IPS-20b (cell line): ENCODE results near the gene CDK14.

Source experiments
- H3K27ac ChIP-seq: one replicate; pipeline ENCODE4 v1.5.1; 2013; ENCODE audit warnings: low read length
- H3K27me3 ChIP-seq: 2 replicates; pipeline ENCODE4 v1.6.1; 2013; ENCODE audit warnings: mild to moderate bottlenecking, low read length, inconsistent platforms; ENCODE audit not compliant: insufficient read depth
- H3K36me3 ChIP-seq: 2 replicates; pipeline ENCODE4 v1.6.1; 2013; ENCODE audit warnings: low read depth, mild to moderate bottlenecking, inconsistent platforms, low read length, moderate library complexity; ENCODE audit not compliant: insufficient read depth
- H3K4me1 ChIP-seq: 2 replicates; pipeline ENCODE4 v1.6.1; 2013; ENCODE audit warnings: mild to moderate bottlenecking, control low read depth, inconsistent platforms, low read length, moderate library complexity; ENCODE audit not compliant: insufficient read depth
- H3K4me3 ChIP-seq: 2 replicates; pipeline ENCODE4 v1.5.1; 2013; ENCODE audit warnings: mild to moderate bottlenecking, low read length, inconsistent platforms
- H3K9ac ChIP-seq: 2 replicates; pipeline ENCODE4 v1.6.1; 2013; ENCODE audit warnings: low read depth, mild to moderate bottlenecking, inconsistent platforms, low read length, moderate library complexity
- H3K9me3 ChIP-seq: 2 replicates; pipeline ENCODE4 v1.6.1; 2013; ENCODE audit warnings: mild to moderate bottlenecking, low read depth, low read length, inconsistent platforms; ENCODE audit not compliant: insufficient read depth

Gene CDK14

DNA sequence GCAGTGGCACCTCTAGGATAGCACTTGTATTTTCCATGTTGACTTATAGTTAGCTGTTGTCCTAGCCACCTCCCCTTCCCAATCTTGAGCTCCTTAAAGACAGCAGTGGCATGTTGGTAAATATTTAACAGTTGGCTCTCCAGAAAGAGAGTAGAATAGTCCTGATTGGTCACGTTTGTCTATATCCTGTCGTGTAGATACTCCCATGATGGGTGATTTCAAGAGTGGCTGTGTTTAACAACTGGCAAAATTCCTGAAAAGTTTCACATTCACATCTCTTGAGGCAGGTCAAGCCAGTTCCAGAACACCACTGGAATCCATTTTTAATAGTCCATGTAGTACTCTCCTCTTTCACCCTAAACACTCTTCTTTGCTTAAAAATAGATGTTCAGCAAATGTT lies 599.9 kb downstream of the CDK14 start:
- H3K4me1 ChIP-seq = no peaks in the 10 kb centered on the region
- no peaks in the 10 kb centered on the region for H3K36me3 ChIP-seq
- no peaks in the 10 kb centered on the region for H3K9me3 ChIP-seq
- no peaks in the 10 kb centered on the region for H3K27me3 ChIP-seq
- no peak overlapping the region for H3K27ac ChIP-seq
- H3K9ac ChIP-seq = no peak overlapping the region
- no peak overlapping the region for H3K4me3 ChIP-seq

- no peaks in the 10 kb centered on the region for H3K27me3 ChIP-seq
Measured at GRCh38 chr7:91198371-91198770, 602.2 kb downstream of the CDK14 start.

DNA sequence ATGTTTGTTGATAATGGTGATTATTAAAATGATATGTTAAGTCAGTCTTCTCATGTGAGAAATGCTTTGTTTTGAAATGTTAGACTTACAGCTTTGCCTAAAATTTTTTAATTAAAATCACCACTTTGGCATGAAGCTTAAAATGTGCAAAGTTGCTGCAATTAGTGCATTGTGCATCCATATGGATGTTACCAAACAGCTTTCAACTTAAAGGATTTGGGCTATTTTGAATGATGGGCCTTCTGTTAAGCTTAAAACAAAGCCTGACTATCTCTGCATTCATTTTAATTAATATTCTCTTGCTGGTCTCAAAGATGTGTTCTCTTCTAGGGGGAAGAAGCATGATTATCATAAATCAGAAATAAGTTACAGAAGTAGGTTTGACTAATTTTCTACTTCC lies 603.5 kb downstream of the CDK14 start:
- H3K9me3 ChIP-seq = no peaks in the 10 kb centered on the region
- H3K36me3 ChIP-seq = no peaks in the 10 kb centered on the region
- no peak overlapping the region for H3K27ac ChIP-seq

More at GRCh38 chr7:91198371-91198770, 602.2 kb downstream of the CDK14 start:
- Histone ChIP-seq H3K4me3 (no peak overlapping the region), H3K4me1 (no peaks in the 10 kb centered on the region), H3K9ac (no peak overlapping the region), H3K9me3 (no peaks in the 10 kb centered on the region), H3K36me3 (no peaks in the 10 kb centered on the region), H3K27ac (no peak overlapping the region)

GRCh38 chr7:91201442-91202113 lies 605.5 kb downstream of the CDK14 start:
- H3K4me1 ChIP-seq = no peaks in the 10 kb centered on the region
- no peak overlapping the region for H3K9ac ChIP-seq
- H3K9me3 ChIP-seq = no peaks in the 10 kb centered on the region
- no peak overlapping the region for H3K4me3 ChIP-seq
- H3K27me3 ChIP-seq = no peaks in the 10 kb centered on the region
- no peak overlapping the region for H3K27ac ChIP-seq
- no peaks in the 10 kb centered on the region for H3K36me3 ChIP-seq

More for the DNA sequence above, 603.5 kb downstream of the CDK14 start:
- Histone ChIP-seq H3K27me3 (no peaks in the 10 kb centered on the region), H3K4me1 (no peaks in the 10 kb centered on the region), H3K9ac (no peak overlapping the region), H3K4me3 (no peak overlapping the region)

- no peaks in the 10 kb centered on the region for H3K9me3 ChIP-seq
- H3K27ac ChIP-seq = no peak overlapping the region
- no peaks in the 10 kb centered on the region for H3K27me3 ChIP-seq
- H3K9ac ChIP-seq = no peak overlapping the region
- no peak overlapping the region for H3K4me3 ChIP-seq
- H3K36me3 ChIP-seq = no peaks in the 10 kb centered on the region
- no peaks in the 10 kb centered on the region for H3K4me1 ChIP-seq
Measured at GRCh38 chr7:91206361-91206960, 610.3 kb downstream of the CDK14 start.

- Histone ChIP-seq H3K9ac (no peak overlapping the region), H3K27ac (no peak overlapping the region), H3K36me3 (no peaks in the 10 kb centered on the region), H3K9me3 (no peaks in the 10 kb centered on the region), H3K4me3 (no peak overlapping the region), H3K27me3 (no peaks in the 10 kb centered on the region), H3K4me1 (no peaks in the 10 kb centered on the region; the same call in 1 of the 2 replicates)
Measured at GRCh38 chr7:91212582-91212981, 616.5 kb downstream of the CDK14 start.

GRCh38 chr7:91226411-91226810 lies 630.3 kb downstream of the CDK14 start:
- no peak overlapping the region for H3K4me3 ChIP-seq
- H3K4me1 ChIP-seq = no peaks in the 10 kb centered on the region
- H3K27ac ChIP-seq = no peak overlapping the region
- no peaks in the 10 kb centered on the region for H3K27me3 ChIP-seq
- no peak overlapping the region for H3K9ac ChIP-seq
- no peaks in the 10 kb centered on the region; the same call in none of the 2 replicates for H3K9me3 ChIP-seq
- H3K36me3 ChIP-seq = no peaks in the 10 kb centered on the region

GRCh38 chr7:91228327-91228726 lies 632.2 kb downstream of the CDK14 start:
- H3K9ac ChIP-seq = no peak overlapping the region
- no peaks in the 10 kb centered on the region; the same call in none of the 2 replicates for H3K9me3 ChIP-seq
- no peak overlapping the region for H3K27ac ChIP-seq

GRCh38 chr7:91228927-91229558 lies 632.9 kb downstream of the CDK14 start:
- Histone ChIP-seq H3K36me3 (no peaks in the 10 kb centered on the region), H3K27ac (no peak overlapping the region), H3K9ac (no peak overlapping the region), H3K4me3 (no peak overlapping the region), H3K9me3 (no peaks in the 10 kb centered on the region; the same call in none of the 2 replicates), H3K27me3 (no peaks in the 10 kb centered on the region), H3K4me1 (no peaks in the 10 kb centered on the region)

More at GRCh38 chr7:91228327-91228726, 632.2 kb downstream of the CDK14 start:
- Histone ChIP-seq H3K4me1 (no peaks in the 10 kb centered on the region), H3K27me3 (no peaks in the 10 kb centered on the region), H3K36me3 (no peaks in the 10 kb centered on the region), H3K4me3 (no peak overlapping the region)

- no peaks in the 10 kb centered on the region for H3K27me3 ChIP-seq
- no peaks in the 10 kb centered on the region for H3K4me1 ChIP-seq
- no peaks in the 10 kb centered on the region for H3K36me3 ChIP-seq
- no peaks in the 10 kb centered on the region; the same call in none of the 2 replicates for H3K9me3 ChIP-seq
- no peak overlapping the region for H3K4me3 ChIP-seq
- no peak overlapping the region for H3K27ac ChIP-seq
- H3K9ac ChIP-seq = no peak overlapping the region
Measured at GRCh38 chr7:91230100-91230499, 634.0 kb downstream of the CDK14 start.

GRCh38 chr7:91230503-91230902 lies 634.4 kb downstream of the CDK14 start:
- H3K4me1 ChIP-seq = no peaks in the 10 kb centered on the region
- no peak overlapping the region for H3K4me3 ChIP-seq
- H3K9ac ChIP-seq = no peak overlapping the region
- H3K9me3 ChIP-seq = no peaks in the 10 kb centered on the region; the same call in 1 of the 2 replicates
- H3K36me3 ChIP-seq = no peaks in the 10 kb centered on the region
- H3K27me3 ChIP-seq = no peaks in the 10 kb centered on the region
- no peak overlapping the region for H3K27ac ChIP-seq

GRCh38 chr7:91233212-91233611 lies 637.1 kb downstream of the CDK14 start:
- H3K27me3 ChIP-seq = no peaks in the 10 kb centered on the region
- no peak overlapping the region for H3K27ac ChIP-seq
- H3K4me1 ChIP-seq = no peaks in the 10 kb centered on the region
- no peak overlapping the region for H3K4me3 ChIP-seq
- no peak overlapping the region for H3K9ac ChIP-seq
- no peaks in the 10 kb centered on the region for H3K9me3 ChIP-seq
- no peaks in the 10 kb centered on the region for H3K36me3 ChIP-seq
